IPS-20b (cell line): ENCODE measurements around the gene PRPF38A.
A peak's percentile ranks its signal among the peaks of the same experiment; 100 is the strongest.
"Not testable (repeated sequence)": the region's sequence is repeated elsewhere in the genome, so short reads cannot be mapped to it uniquely, and the experiment has no call there.

Experiments used
- H3K27ac ChIP-seq: one replicate; pipeline ENCODE4 v1.5.1; 2013; ENCODE audit warnings: low read length
- H3K27me3 ChIP-seq: 2 replicates; pipeline ENCODE4 v1.6.1; 2013; ENCODE audit warnings: mild to moderate bottlenecking, low read length, inconsistent platforms; ENCODE audit not compliant: insufficient read depth
- H3K36me3 ChIP-seq: 2 replicates; pipeline ENCODE4 v1.6.1; 2013; ENCODE audit warnings: low read depth, mild to moderate bottlenecking, inconsistent platforms, low read length, moderate library complexity; ENCODE audit not compliant: insufficient read depth
- H3K4me1 ChIP-seq: 2 replicates; pipeline ENCODE4 v1.6.1; 2013; ENCODE audit warnings: mild to moderate bottlenecking, control low read depth, inconsistent platforms, low read length, moderate library complexity; ENCODE audit not compliant: insufficient read depth
- H3K4me3 ChIP-seq: 2 replicates; pipeline ENCODE4 v1.5.1; 2013; ENCODE audit warnings: mild to moderate bottlenecking, low read length, inconsistent platforms
- H3K9ac ChIP-seq: 2 replicates; pipeline ENCODE4 v1.6.1; 2013; ENCODE audit warnings: low read depth, mild to moderate bottlenecking, inconsistent platforms, low read length, moderate library complexity
- H3K9me3 ChIP-seq: 2 replicates; pipeline ENCODE4 v1.6.1; 2013; ENCODE audit warnings: mild to moderate bottlenecking, low read depth, low read length, inconsistent platforms; ENCODE audit not compliant: insufficient read depth

Gene PRPF38A

GRCh38 chr1:52365746-52366516 is 38.5 kb upstream of the PRPF38A start, which contains the start of gene CC2D1B:
Gene CC2D1B, minus strand, starts transcription at chr1:52366205. Its CDS starts 1,585 bp downstream, at chr1:52364620.
- H3K36me3 ChIP-seq = peaks cover 21% of the 10 kb centered on the region
- H3K27me3 ChIP-seq = no peaks in the 10 kb centered on the region
- peak within 1 kb of the TSS; percentile 90 for H3K4me3 ChIP-seq
- peak within 1 kb of the TSS; percentile 33 for H3K27ac ChIP-seq
- H3K4me1 ChIP-seq = peaks cover 8% of the 10 kb centered on the region; the same call in 1 of the 2 replicates
- H3K9ac ChIP-seq = peak within 1 kb of the TSS; percentile 83
- no peaks in the 10 kb centered on the region for H3K9me3 ChIP-seq

- H3K27me3 ChIP-seq = no peaks in the 10 kb centered on the region
- H3K4me3 ChIP-seq = peak overlapping the region; percentile 90
- no peak overlapping the region for H3K27ac ChIP-seq
These were observed 37.9 kb upstream of the PRPF38A start for GRCh38 chr1:52366517-52366827.

GRCh38 chr1:52367272-52367671 is 37.1 kb upstream of the PRPF38A start:
- H3K27ac ChIP-seq = no peak overlapping the region

More at GRCh38 chr1:52366517-52366827, 37.9 kb upstream of the PRPF38A start:
- Histone ChIP-seq H3K9ac (peak overlapping the region; percentile 41; the same call in 1 of the 2 replicates), H3K4me1 (peaks cover 8% of the 10 kb centered on the region; the same call in 1 of the 2 replicates), H3K36me3 (peaks cover 21% of the 10 kb centered on the region), H3K9me3 (no peaks in the 10 kb centered on the region)

GRCh38 chr1:52368383-52369172 is 35.8 kb upstream of the PRPF38A start:
- Histone ChIP-seq H3K4me1 (peaks cover 8% of the 10 kb centered on the region; the same call in 1 of the 2 replicates), H3K9ac (peak overlapping the region; percentile 54; the same call in 1 of the 2 replicates), H3K36me3 (peaks cover 23% of the 10 kb centered on the region), H3K9me3 (no peaks in the 10 kb centered on the region), H3K27me3 (no peaks in the 10 kb centered on the region), H3K27ac (no peak overlapping the region), H3K4me3 (peak overlapping the region; percentile 68)

More at GRCh38 chr1:52367272-52367671, 37.1 kb upstream of the PRPF38A start:
- H3K27me3 ChIP-seq = no peaks in the 10 kb centered on the region
- H3K9ac ChIP-seq = no peak overlapping the region
- H3K4me1 ChIP-seq = peaks cover 8% of the 10 kb centered on the region; the same call in 1 of the 2 replicates
- no peaks in the 10 kb centered on the region for H3K9me3 ChIP-seq
- no peak overlapping the region for H3K4me3 ChIP-seq
- H3K36me3 ChIP-seq = peaks cover 16% of the 10 kb centered on the region

- H3K9ac ChIP-seq, H3K4me1 ChIP-seq, H3K27me3 ChIP-seq, H3K4me3 ChIP-seq, H3K27ac ChIP-seq, H3K9me3 ChIP-seq: not testable (repeated sequence)
- peaks cover 35% of the 10 kb centered on the region for H3K36me3 ChIP-seq
These were observed 34.6 kb upstream of the PRPF38A start for GRCh38 chr1:52369851-52370250.

GRCh38 chr1:52385376-52385775 is 19.0 kb upstream of the PRPF38A start:
- Histone ChIP-seq H3K4me1 (no peaks in the 10 kb centered on the region), H3K27ac (no peak overlapping the region)

GRCh38 chr1:52386458-52386857 is 17.9 kb upstream of the PRPF38A start:
- Histone ChIP-seq H3K27me3 (no peaks in the 10 kb centered on the region), H3K4me3 (no peak overlapping the region), H3K36me3 (peaks cover 95% of the 10 kb centered on the region), H3K9me3 (no peaks in the 10 kb centered on the region), H3K4me1 (no peaks in the 10 kb centered on the region), H3K9ac (no peak overlapping the region), H3K27ac (no peak overlapping the region)

More at GRCh38 chr1:52385376-52385775, 19.0 kb upstream of the PRPF38A start:
- Histone ChIP-seq H3K9me3 (no peaks in the 10 kb centered on the region), H3K9ac (no peak overlapping the region), H3K36me3 (peaks cover 100% of the 10 kb centered on the region), H3K4me3 (no peak overlapping the region), H3K27me3 (no peaks in the 10 kb centered on the region)

- Histone ChIP-seq H3K4me1 (no peaks in the 10 kb centered on the region), H3K36me3 (peaks cover 92% of the 10 kb centered on the region), H3K27ac (no peak overlapping the region), H3K9me3 (no peaks in the 10 kb centered on the region), H3K27me3 (no peaks in the 10 kb centered on the region), H3K4me3 (no peak overlapping the region), H3K9ac (no peak overlapping the region)
These were observed 11.2 kb upstream of the PRPF38A start for GRCh38 chr1:52393174-52393573.

GRCh38 chr1:52399629-52400028 is 4.8 kb upstream of the PRPF38A start:
- Histone ChIP-seq H3K9me3 (no peaks in the 10 kb centered on the region), H3K4me3 (no peak overlapping the region), H3K4me1 (no peaks in the 10 kb centered on the region; the same call in 1 of the 2 replicates), H3K9ac (no peak overlapping the region), H3K36me3 (peaks cover 71% of the 10 kb centered on the region), H3K27ac (no peak overlapping the region), H3K27me3 (no peaks in the 10 kb centered on the region)

- no peak overlapping the region for H3K27ac ChIP-seq
- no peaks in the 10 kb centered on the region for H3K27me3 ChIP-seq
- no peaks in the 10 kb centered on the region; the same call in 1 of the 2 replicates for H3K4me1 ChIP-seq
- H3K4me3 ChIP-seq = no peak overlapping the region
- no peak overlapping the region for H3K9ac ChIP-seq
- H3K9me3 ChIP-seq = no peaks in the 10 kb centered on the region
- peaks cover 66% of the 10 kb centered on the region for H3K36me3 ChIP-seq
These were observed 4.3 kb upstream of the PRPF38A start for GRCh38 chr1:52400131-52400530.

GRCh38 chr1:52402860-52403240 is 1.6 kb upstream of the PRPF38A start:
- Histone ChIP-seq H3K36me3 (peaks cover 52% of the 10 kb centered on the region), H3K9me3 (no peaks in the 10 kb centered on the region), H3K27me3 (no peaks in the 10 kb centered on the region), H3K9ac (peak overlapping the region; percentile 96; the same call in 1 of the 2 replicates), H3K27ac (no peak overlapping the region), H3K4me3 (peak overlapping the region; percentile 93), H3K4me1 (no peaks in the 10 kb centered on the region; the same call in 1 of the 2 replicates)
